IPS DF 6.9 (cell line): ENCODE data around the gene PTPRG.

Experiments
- DNase-seq: peaks from one replicate; pipeline ENCODE4 v3.0.0-alpha.2; 2013; ENCODE audit warnings: low read depth, low spot score
- H3K27ac ChIP-seq: one replicate; pipeline ENCODE4 v1.5.1; 2013; ENCODE audit warnings: low read length, control low read depth
- H3K27me3 ChIP-seq: 2 replicates; pipeline ENCODE4 v1.6.1; 2013; ENCODE audit warnings: mild to moderate bottlenecking, low read length; ENCODE audit not compliant: control insufficient read depth, insufficient read depth
- H3K36me3 ChIP-seq: 2 replicates; pipeline ENCODE4 v1.6.1; 2013; ENCODE audit warnings: low read length; ENCODE audit not compliant: control insufficient read depth, insufficient read depth
- H3K4me1 ChIP-seq: 2 replicates; pipeline ENCODE4 v1.6.1; 2013; ENCODE audit warnings: low read length; ENCODE audit not compliant: control insufficient read depth, insufficient read depth
- H3K4me3 ChIP-seq: 2 replicates; pipeline ENCODE4 v1.5.1; 2013; ENCODE audit warnings: mild to moderate bottlenecking, low read length
- H3K9me3 ChIP-seq: 2 replicates; pipeline ENCODE4 v1.6.1; 2013; ENCODE audit warnings: low read length, inconsistent platforms; ENCODE audit not compliant: control insufficient read depth, insufficient read depth
- WGBS: extraction: QIAGEN DNeasy Blood & Tissue Kit; methylation state at CpG from one replicate; pipeline ENCODE4 v1.1.7; 2013; ENCODE audit warnings: mixed read lengths, missing lambda C conversion rate; ENCODE audit not compliant: insufficient read length, insufficient coverage; 5-methylcytosine and 5-hydroxymethylcytosine counted together

The PTPRG gene

GRCh38 chr3:62049033-62049432, 487.7 kb downstream of the PTPRG start:
- Histone ChIP-seq H3K9me3 (no peaks in the 10 kb centered on the region), H3K36me3 (no peaks in the 10 kb centered on the region), H3K4me1 (peaks cover 1% of the 10 kb centered on the region; the same call in 1 of the 2 replicates), H3K27ac (no peak overlapping the region), H3K4me3 (no peak overlapping the region), H3K27me3 (no peaks in the 10 kb centered on the region)
- no CpG with 5 or more reads among the region's 6 CpGs for WGBS
- no peak for DNase-seq

GRCh38 chr3:62051506-62051905, 490.1 kb downstream of the PTPRG start:
- no peak for DNase-seq
- no peaks in the 10 kb centered on the region for H3K4me1 ChIP-seq

GRCh38 chr3:62052331-62052730, 491.0 kb downstream of the PTPRG start:
- Histone ChIP-seq H3K4me3 (no peak overlapping the region), H3K36me3 (no peaks in the 10 kb centered on the region), H3K4me1 (no peaks in the 10 kb centered on the region), H3K27ac (no peak overlapping the region), H3K27me3 (no peaks in the 10 kb centered on the region), H3K9me3 (no peaks in the 10 kb centered on the region)
- no peak for DNase-seq
- WGBS, result no CpG with 5 or more reads among the region's 2 CpGs

More at GRCh38 chr3:62051506-62051905, 490.1 kb downstream of the PTPRG start:
- no peak overlapping the region for H3K4me3 ChIP-seq
- WGBS, result no CpG with 5 or more reads among the region's 3 CpGs
- no peak overlapping the region for H3K27ac ChIP-seq
- H3K36me3 ChIP-seq, result no peaks in the 10 kb centered on the region
- H3K9me3 ChIP-seq, result no peaks in the 10 kb centered on the region
- no peaks in the 10 kb centered on the region for H3K27me3 ChIP-seq

GRCh38 chr3:62056658-62057057, 495.3 kb downstream of the PTPRG start:
- H3K36me3 ChIP-seq, result no peaks in the 10 kb centered on the region
- DNase-seq, result no peak
- no CpG with 5 or more reads among the region's 5 CpGs for WGBS
- H3K27ac ChIP-seq, result no peak overlapping the region
- no peaks in the 10 kb centered on the region for H3K9me3 ChIP-seq
- H3K4me1 ChIP-seq, result no peaks in the 10 kb centered on the region; the same call in 1 of the 2 replicates
- no peak overlapping the region for H3K4me3 ChIP-seq
- no peaks in the 10 kb centered on the region for H3K27me3 ChIP-seq

- H3K4me3 ChIP-seq, result no peak overlapping the region
- H3K27ac ChIP-seq, result no peak overlapping the region
- DNase-seq, result no peak
- H3K4me1 ChIP-seq, result no peaks in the 10 kb centered on the region; the same call in 1 of the 2 replicates
- H3K9me3 ChIP-seq, result no peaks in the 10 kb centered on the region
- no CpG with 5 or more reads among the region's 4 CpGs for WGBS
- H3K36me3 ChIP-seq, result no peaks in the 10 kb centered on the region
- H3K27me3 ChIP-seq, result no peaks in the 10 kb centered on the region
Measured at GRCh38 chr3:62057339-62058047, 496.1 kb downstream of the PTPRG start.

GRCh38 chr3:62065985-62066693, 504.8 kb downstream of the PTPRG start:
- Histone ChIP-seq H3K36me3 (no peaks in the 10 kb centered on the region), H3K27ac (no peak overlapping the region), H3K4me3 (no peak overlapping the region), H3K4me1 (no peaks in the 10 kb centered on the region), H3K9me3 (no peaks in the 10 kb centered on the region), H3K27me3 (no peaks in the 10 kb centered on the region)
- no CpG with 5 or more reads among the region's 5 CpGs for WGBS
- DNase-seq, result no peak

GRCh38 chr3:62068337-62068736, 507.0 kb downstream of the PTPRG start:
- Histone ChIP-seq H3K4me1 (no peaks in the 10 kb centered on the region), H3K27ac (no peak overlapping the region), H3K27me3 (no peaks in the 10 kb centered on the region), H3K9me3 (no peaks in the 10 kb centered on the region), H3K36me3 (no peaks in the 10 kb centered on the region), H3K4me3 (no peak overlapping the region)
- no peak for DNase-seq
- WGBS, result no CpG with 5 or more reads among the region's 2 CpGs

- no peak overlapping the region for H3K27ac ChIP-seq
- WGBS, result no CpG with 5 or more reads among the region's 7 CpGs
- no peaks in the 10 kb centered on the region for H3K4me1 ChIP-seq
Measured at GRCh38 chr3:62070891-62071290, 509.5 kb downstream of the PTPRG start.

GRCh38 chr3:62073038-62073437, 511.7 kb downstream of the PTPRG start:
- H3K4me3 ChIP-seq, result no peak overlapping the region
- H3K27me3 ChIP-seq, result no peaks in the 10 kb centered on the region; the same call in 1 of the 2 replicates
- no peaks in the 10 kb centered on the region for H3K9me3 ChIP-seq
- no CpG with 5 or more reads among the region's 1 CpG for WGBS
- no peaks in the 10 kb centered on the region for H3K4me1 ChIP-seq
- no peaks in the 10 kb centered on the region for H3K36me3 ChIP-seq
- DNase-seq, result no peak
- no peak overlapping the region for H3K27ac ChIP-seq

More at GRCh38 chr3:62070891-62071290, 509.5 kb downstream of the PTPRG start:
- no peak overlapping the region for H3K4me3 ChIP-seq
- H3K9me3 ChIP-seq, result no peaks in the 10 kb centered on the region
- no peaks in the 10 kb centered on the region for H3K36me3 ChIP-seq
- no peaks in the 10 kb centered on the region; the same call in 1 of the 2 replicates for H3K27me3 ChIP-seq
- DNase-seq, result no peak

- Histone ChIP-seq H3K9me3 (no peaks in the 10 kb centered on the region), H3K4me1 (no peaks in the 10 kb centered on the region), H3K27me3 (no peaks in the 10 kb centered on the region), H3K27ac (no peak overlapping the region), H3K36me3 (no peaks in the 10 kb centered on the region), H3K4me3 (no peak overlapping the region)
- DNase-seq, result no peak
- WGBS, result no CpG with 5 or more reads among the region's 2 CpGs
Measured at GRCh38 chr3:62084558-62084957, 523.2 kb downstream of the PTPRG start.
